ENCODE measurements around the gene SAE1.

DNA sequence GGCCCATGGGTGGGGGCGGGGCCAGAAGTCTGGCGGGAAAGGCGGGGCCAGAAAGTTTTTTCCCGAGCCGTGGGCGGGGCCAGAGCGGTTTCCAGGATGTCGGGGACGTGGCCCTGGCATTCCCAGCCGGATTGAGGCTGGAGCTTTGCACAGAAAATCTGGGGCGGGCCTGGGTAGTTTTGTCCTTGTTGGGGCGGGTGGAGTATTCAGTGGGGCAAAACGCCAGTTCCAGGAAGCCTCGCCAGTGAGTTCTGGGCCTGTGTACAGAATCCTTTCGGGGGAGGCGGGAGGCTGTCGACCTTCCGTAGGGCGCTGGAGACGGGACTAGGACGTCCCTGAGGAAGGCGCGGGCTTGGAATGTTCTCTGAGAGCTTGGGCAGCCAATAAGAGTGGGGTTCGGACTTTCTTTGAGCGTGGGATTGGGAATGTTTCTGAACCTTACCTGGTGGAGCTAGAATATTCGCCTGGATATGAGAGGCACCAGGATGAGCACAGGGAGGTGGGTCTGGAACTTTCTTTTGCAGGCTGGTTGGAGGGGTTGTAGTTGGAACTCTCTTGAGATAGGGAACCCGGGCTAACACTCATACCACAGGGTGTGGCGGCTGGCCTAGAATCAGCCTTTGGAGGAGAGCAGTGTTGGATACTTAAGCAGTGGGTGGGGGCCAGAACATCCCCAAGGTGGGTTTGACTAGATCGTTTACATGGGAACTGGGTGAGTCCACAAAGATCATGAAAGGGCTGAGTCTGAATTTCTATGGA, 127.0 kb downstream of the SAE1 start:
- TF ChIP-seq, protein P1, sequence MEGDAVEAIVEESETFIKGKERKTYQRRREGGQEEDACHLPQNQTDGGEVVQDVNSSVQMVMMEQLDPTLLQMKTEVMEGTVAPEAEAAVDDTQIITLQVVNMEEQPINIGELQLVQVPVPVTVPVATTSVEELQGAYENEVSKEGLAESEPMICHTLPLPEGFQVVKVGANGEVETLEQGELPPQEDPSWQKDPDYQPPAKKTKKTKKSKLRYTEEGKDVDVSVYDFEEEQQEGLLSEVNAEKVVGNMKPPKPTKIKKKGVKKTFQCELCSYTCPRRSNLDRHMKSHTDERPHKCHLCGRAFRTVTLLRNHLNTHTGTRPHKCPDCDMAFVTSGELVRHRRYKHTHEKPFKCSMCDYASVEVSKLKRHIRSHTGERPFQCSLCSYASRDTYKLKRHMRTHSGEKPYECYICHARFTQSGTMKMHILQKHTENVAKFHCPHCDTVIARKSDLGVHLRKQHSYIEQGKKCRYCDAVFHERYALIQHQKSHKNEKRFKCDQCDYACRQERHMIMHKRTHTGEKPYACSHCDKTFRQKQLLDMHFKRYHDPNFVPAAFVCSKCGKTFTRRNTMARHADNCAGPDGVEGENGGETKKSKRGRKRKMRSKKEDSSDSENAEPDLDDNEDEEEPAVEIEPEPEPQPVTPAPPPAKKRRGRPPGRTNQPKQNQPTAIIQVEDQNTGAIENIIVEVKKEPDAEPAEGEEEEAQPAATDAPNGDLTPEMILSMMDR (IDR thresholded peaks at IDR 0.05) = no peak
- peak; percentile 67 for TF ChIP-seq POLR2AphosphoS5 (IDR thresholded peaks at IDR 0.05; ENCODE audit: low read depth, low read length)
- TF ChIP-seq TCF7L2 (IDR thresholded peaks at IDR 0.05; ENCODE audit: low read depth, low read length) = no peak
- TF ChIP-seq, protein P2, sequence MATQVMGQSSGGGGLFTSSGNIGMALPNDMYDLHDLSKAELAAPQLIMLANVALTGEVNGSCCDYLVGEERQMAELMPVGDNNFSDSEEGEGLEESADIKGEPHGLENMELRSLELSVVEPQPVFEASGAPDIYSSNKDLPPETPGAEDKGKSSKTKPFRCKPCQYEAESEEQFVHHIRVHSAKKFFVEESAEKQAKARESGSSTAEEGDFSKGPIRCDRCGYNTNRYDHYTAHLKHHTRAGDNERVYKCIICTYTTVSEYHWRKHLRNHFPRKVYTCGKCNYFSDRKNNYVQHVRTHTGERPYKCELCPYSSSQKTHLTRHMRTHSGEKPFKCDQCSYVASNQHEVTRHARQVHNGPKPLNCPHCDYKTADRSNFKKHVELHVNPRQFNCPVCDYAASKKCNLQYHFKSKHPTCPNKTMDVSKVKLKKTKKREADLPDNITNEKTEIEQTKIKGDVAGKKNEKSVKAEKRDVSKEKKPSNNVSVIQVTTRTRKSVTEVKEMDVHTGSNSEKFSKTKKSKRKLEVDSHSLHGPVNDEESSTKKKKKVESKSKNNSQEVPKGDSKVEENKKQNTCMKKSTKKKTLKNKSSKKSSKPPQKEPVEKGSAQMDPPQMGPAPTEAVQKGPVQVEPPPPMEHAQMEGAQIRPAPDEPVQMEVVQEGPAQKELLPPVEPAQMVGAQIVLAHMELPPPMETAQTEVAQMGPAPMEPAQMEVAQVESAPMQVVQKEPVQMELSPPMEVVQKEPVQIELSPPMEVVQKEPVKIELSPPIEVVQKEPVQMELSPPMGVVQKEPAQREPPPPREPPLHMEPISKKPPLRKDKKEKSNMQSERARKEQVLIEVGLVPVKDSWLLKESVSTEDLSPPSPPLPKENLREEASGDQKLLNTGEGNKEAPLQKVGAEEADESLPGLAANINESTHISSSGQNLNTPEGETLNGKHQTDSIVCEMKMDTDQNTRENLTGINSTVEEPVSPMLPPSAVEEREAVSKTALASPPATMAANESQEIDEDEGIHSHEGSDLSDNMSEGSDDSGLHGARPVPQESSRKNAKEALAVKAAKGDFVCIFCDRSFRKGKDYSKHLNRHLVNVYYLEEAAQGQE (IDR thresholded peaks at IDR 0.05; ENCODE audit: insufficient read depth in 1 of 2, low read depth in 2 of 2, low read length in 1 of 2) = no peak

Measured in Panc1 (cell line).